ENCODE measurements around the gene WDR77.
A peak's percentile ranks its signal among the peaks of the same experiment; 100 is the strongest.

The WDR77 gene

GRCh38 chr1:111448918-111449702 is at the start of gene WDR77, which contains the start of gene ATP5PB:
WDR77 (minus strand) TSS chr1:111449256; CDS start chr1:111449169, 87 bp downstream.
ATP5PB (plus strand) TSS chr1:111449464; CDS start chr1:111449542, 78 bp downstream.
- peak; percentile 87 for DNase-seq

GRCh38 chr1:111497592-111497991 is 48.5 kb upstream of the WDR77 start:
- DNase-seq = no peak

GRCh38 chr1:111496398-111496797 is 47.3 kb upstream of the WDR77 start:
- no peak for DNase-seq

GRCh38 chr1:111491070-111491469 is 42.0 kb upstream of the WDR77 start:
- no peak for DNase-seq

- DNase-seq = no peak
These were observed 41.2 kb upstream of the WDR77 start for GRCh38 chr1:111490220-111490619.

GRCh38 chr1:111489604-111490003 is 40.5 kb upstream of the WDR77 start:
- DNase-seq = no peak

GRCh38 chr1:111488669-111489068 is 39.6 kb upstream of the WDR77 start:
- DNase-seq = no peak

- DNase-seq = no peak
These were observed 38.1 kb upstream of the WDR77 start for GRCh38 chr1:111487133-111487532.

- no peak for DNase-seq
These were observed 37.4 kb upstream of the WDR77 start for GRCh38 chr1:111486431-111486830.

- no peak for DNase-seq
These were observed 35.5 kb upstream of the WDR77 start for GRCh38 chr1:111484391-111485026.

- DNase-seq = no peak
These were observed 34.8 kb upstream of the WDR77 start for GRCh38 chr1:111483876-111484275.

GRCh38 chr1:111483166-111483565 is 34.1 kb upstream of the WDR77 start:
- DNase-seq = no peak

GRCh38 chr1:111481387-111482221 is 32.5 kb upstream of the WDR77 start:
- peak; percentile 78 for DNase-seq

GRCh38 chr1:111480674-111481073 is 31.6 kb upstream of the WDR77 start:
- DNase-seq = no peak

- peak; percentile 62 for DNase-seq
These were observed 27.8 kb upstream of the WDR77 start for GRCh38 chr1:111476761-111477309.

GRCh38 chr1:111476214-111476613 is 27.2 kb upstream of the WDR77 start:
- no peak for DNase-seq

- DNase-seq = peak; percentile 19
These were observed 26.6 kb upstream of the WDR77 start for GRCh38 chr1:111475701-111476100.

- no peak for DNase-seq
These were observed 25.5 kb upstream of the WDR77 start for GRCh38 chr1:111474521-111474920.

- no peak for DNase-seq
These were observed 25.1 kb upstream of the WDR77 start for GRCh38 chr1:111474106-111474505.

GRCh38 chr1:111471538-111471937 is 22.5 kb upstream of the WDR77 start:
- no peak for DNase-seq

GRCh38 chr1:111471012-111471411 is 22.0 kb upstream of the WDR77 start:
- DNase-seq = peak; percentile 81

- no peak for DNase-seq
These were observed 21.5 kb upstream of the WDR77 start for GRCh38 chr1:111470596-111470995.

- no peak for DNase-seq
These were observed 20.5 kb upstream of the WDR77 start for GRCh38 chr1:111469539-111469938.
